ENCODE data around the gene JAKMIP1.

DNA sequence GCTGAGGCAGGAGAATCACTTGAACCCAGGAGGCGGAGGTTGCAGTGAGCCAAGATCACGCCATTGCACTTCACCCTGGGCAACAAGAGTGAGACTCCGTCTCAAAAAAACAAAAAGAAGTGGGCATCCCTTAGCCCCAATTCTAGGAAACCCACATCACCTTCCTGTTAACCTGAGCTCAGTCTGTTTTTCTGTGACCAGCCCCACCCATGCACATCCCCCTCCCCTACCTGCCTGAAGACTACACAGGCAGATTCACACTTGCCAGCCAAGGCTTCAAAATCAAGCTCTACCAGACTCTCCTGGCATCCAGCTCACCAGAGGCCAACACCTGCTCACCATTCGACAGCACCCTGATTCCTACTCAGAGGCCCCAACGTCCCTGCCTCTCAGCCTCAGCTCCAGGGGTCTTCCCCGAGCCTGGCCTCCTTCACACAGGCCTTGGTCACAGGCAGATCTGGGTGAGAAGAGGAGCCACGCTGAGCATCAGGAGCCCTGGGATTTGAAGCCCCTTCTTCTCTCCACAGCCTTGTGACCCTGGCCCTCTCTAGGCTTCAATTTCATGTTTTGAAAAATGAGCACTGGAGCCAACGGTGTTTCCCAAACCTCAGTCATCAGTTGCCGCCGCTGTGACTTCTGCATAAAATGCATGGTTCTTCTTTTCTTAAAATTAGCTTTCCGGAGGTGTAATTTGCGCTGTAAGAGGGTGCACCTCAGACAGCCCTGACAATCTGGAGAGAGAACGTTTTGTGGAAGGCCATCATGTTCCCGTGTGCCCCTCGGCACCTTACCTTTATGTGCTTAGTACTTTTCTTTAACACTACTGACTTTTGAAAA is 47.3 kb downstream of the JAKMIP1 start:
- TF ChIP-seq TARDBP (IDR thresholded peaks at IDR 0.05), result no peak
- no peak for TF ChIP-seq FOXA1 (IDR thresholded peaks at IDR 0.05)
- TF ChIP-seq FOXM1 (IDR thresholded peaks at IDR 0.05; ENCODE audit: borderline replicate concordance), result no peak
- TF ChIP-seq SP1 (IDR thresholded peaks at IDR 0.05), result no peak
- TF ChIP-seq ZNF384 (IDR thresholded peaks at IDR 0.05), result no peak
- no peak for TF ChIP-seq PKNOX1 (IDR thresholded peaks at IDR 0.05)
- no peak for TF ChIP-seq BHLHE40 (IDR thresholded peaks at IDR 0.05; ENCODE audit: borderline replicate concordance)
- TF ChIP-seq FOXK2 (IDR thresholded peaks at IDR 0.05), result no peak
- no peak for TF ChIP-seq ARNT (IDR thresholded peaks at IDR 0.05)
- no peak for TF ChIP-seq SUZ12 (IDR thresholded peaks at IDR 0.05)
- no peak for TF ChIP-seq CTBP1 (IDR thresholded peaks at IDR 0.05; ENCODE audit: borderline replicate concordance)
